ENCODE data around the gene SECTM1.

- TF ChIP-seq EZH2 (IDR thresholded peaks at IDR 0.05; ENCODE audit: insufficient read depth, poor library complexity, severe bottlenecking) = no peak
- no peak for TF ChIP-seq EZH2phosphoT487 (IDR thresholded peaks at IDR 0.05; ENCODE audit: insufficient read depth, low read depth)
Measured at GRCh38 chr17:82298538-82299421, 34.8 kb downstream of the SECTM1 start.

Data from GM23248 (cell line).